H9 (cell line): Measurements from ENCODE around the gene TMEM266. TPM values are rescaled to one million over a fixed set of nuclear protein-coding genes. Genes with fewer than 3 reads are reported as not detected.

Experiments
- DNase-seq: peaks from one replicate; pipeline ENCODE4 v3.0.0-alpha.2; 2017
- H2AFZ ChIP-seq: one replicate; pipeline ENCODE4 v1.6.1; 2013; ENCODE audit warnings: mild to moderate bottlenecking, low read length, control low read depth, moderate library complexity
- H2AK5ac ChIP-seq: 2 replicates; pipeline ENCODE4 v1.6.1; 2013; ENCODE audit warnings: low read length, control low read depth, mixed read lengths; ENCODE audit not compliant: insufficient read length
- H2BK120ac ChIP-seq: one replicate; pipeline ENCODE4 v1.6.1; 2013; ENCODE audit warnings: low read depth, mild to moderate bottlenecking, low read length, control low read depth, inconsistent platforms; ENCODE audit not compliant: poor library complexity, severe bottlenecking
- H2BK12ac ChIP-seq: 2 replicates; pipeline ENCODE4 v1.6.1; 2013; ENCODE audit warnings: low read length, control low read depth, mixed read lengths, low read depth; ENCODE audit not compliant: insufficient read length
- H2BK15ac ChIP-seq: 2 replicates; pipeline ENCODE4 v1.6.1; 2013; ENCODE audit warnings: low read depth, low read length, control low read depth
- H2BK20ac ChIP-seq: one replicate; pipeline ENCODE4 v1.6.1; 2013; ENCODE audit warnings: low read depth, mild to moderate bottlenecking, low read length, control low read depth, inconsistent platforms; ENCODE audit not compliant: poor library complexity, severe bottlenecking
- H2BK5ac ChIP-seq: 2 replicates; pipeline ENCODE4 v1.6.1; 2013; ENCODE audit warnings: low read length, control low read depth, mixed read lengths; ENCODE audit not compliant: insufficient read length
- H3K14ac ChIP-seq: 2 replicates; pipeline ENCODE4 v1.6.1; 2013; ENCODE audit warnings: low read length, control low read depth; ENCODE audit not compliant: insufficient read depth
- H3K18ac ChIP-seq: 2 replicates; pipeline ENCODE4 v1.6.1; 2013; ENCODE audit warnings: low read depth, mild to moderate bottlenecking, mixed read lengths, low read length, control low read depth; ENCODE audit not compliant: insufficient read length
- H3K23ac ChIP-seq: 2 replicates; pipeline ENCODE4 v1.6.1; 2013; ENCODE audit warnings: low read length, control low read depth, mixed read lengths, low read depth; ENCODE audit not compliant: insufficient read length
- H3K23me2 ChIP-seq: 2 replicates; pipeline ENCODE4 v1.6.1; 2013; ENCODE audit warnings: low read depth, mild to moderate bottlenecking, mixed read lengths, low read length, control low read depth; ENCODE audit not compliant: insufficient read length, poor library complexity, severe bottlenecking
- H3K27ac ChIP-seq: 2 replicates; pipeline ENCODE4 v1.5.1; 2013; ENCODE audit warnings: low read length, control low read depth, mixed read lengths, low read depth; ENCODE audit not compliant: insufficient read length
- H3K27me3 ChIP-seq: 2 replicates; pipeline ENCODE4 v1.6.1; 2013; ENCODE audit warnings: low read length, control low read depth, inconsistent platforms; ENCODE audit not compliant: insufficient read depth
- H3K4ac ChIP-seq: 2 replicates; pipeline ENCODE4 v1.6.1; 2013; ENCODE audit warnings: low read depth, mild to moderate bottlenecking, control low read depth, inconsistent platforms, low read length, moderate library complexity
- H3K4me1 ChIP-seq: 2 replicates; pipeline ENCODE4 v1.6.1; 2013; ENCODE audit warnings: low read length, control low read depth, inconsistent platforms; ENCODE audit not compliant: insufficient read depth
- H3K4me2 ChIP-seq: 2 replicates; pipeline ENCODE4 v1.6.1; 2013; ENCODE audit warnings: low read length, control low read depth, mixed read lengths; ENCODE audit not compliant: insufficient read length, insufficient read depth
- H3K56ac ChIP-seq: 2 replicates; pipeline ENCODE4 v1.6.1; 2013; ENCODE audit warnings: low read depth, mild to moderate bottlenecking, mixed read lengths, low read length, control low read depth; ENCODE audit not compliant: insufficient read length
- H3K79me1 ChIP-seq: 2 replicates; pipeline ENCODE4 v1.6.1; 2013; ENCODE audit warnings: low read depth, mild to moderate bottlenecking, moderate library complexity, low read length, control low read depth, inconsistent platforms; ENCODE audit not compliant: insufficient read depth, poor library complexity, severe bottlenecking
- H3K79me2 ChIP-seq: 2 replicates; pipeline ENCODE4 v1.6.1; 2013; ENCODE audit warnings: low read length, control low read depth, inconsistent platforms; ENCODE audit not compliant: insufficient read depth
- H3K9ac ChIP-seq: 2 replicates; pipeline ENCODE4 v1.6.1; 2013; ENCODE audit warnings: low read length, control low read depth, mixed read lengths; ENCODE audit not compliant: insufficient read length; ENCODE audit errors: extremely low read depth
- H3K9me3 ChIP-seq: one replicate; pipeline ENCODE4 v1.6.1; 2013; ENCODE audit warnings: low read depth, low read length, inconsistent platforms; ENCODE audit not compliant: control insufficient read depth
- H3T11ph ChIP-seq: one replicate; pipeline ENCODE4 v1.6.1; 2013; ENCODE audit warnings: mild to moderate bottlenecking, low read length, control low read depth, inconsistent platforms
- H4K20me1 ChIP-seq: one replicate; pipeline ENCODE4 v1.6.1; 2013; ENCODE audit not compliant: control insufficient read depth, insufficient read length, insufficient read depth
- H4K5ac ChIP-seq: 2 replicates; pipeline ENCODE4 v1.6.1; 2013; ENCODE audit warnings: low read depth, mild to moderate bottlenecking, mixed read lengths, low read length, control low read depth; ENCODE audit not compliant: insufficient read length
- H4K8ac ChIP-seq: replicated peaks from 2 replicates; pipeline ENCODE4 v1.6.1; 2013; ENCODE audit warnings: low read length, control low read depth, mixed read lengths, low read depth; ENCODE audit not compliant: insufficient read length
- H4K91ac ChIP-seq: 2 replicates; pipeline ENCODE4 v1.6.1; 2013; ENCODE audit warnings: low read depth, mild to moderate bottlenecking, moderate library complexity, mixed read lengths, low read length, control low read depth; ENCODE audit not compliant: insufficient read length
- H3K27ac Mint-ChIP-seq, 3 experiments: 2 replicates in 2 of 3; 3 replicates in 1 of 3; pipeline ENCODE4 v1.8.0; 2020 to 2021; ENCODE audit warnings: mixed read lengths in 3 of 3, mild to moderate bottlenecking in 1 of 3, moderate library complexity in 1 of 3
- H3K27me3 Mint-ChIP-seq: 2 replicates; pipeline ENCODE4 v1.8.0; 2021; ENCODE audit warnings: low read depth, mild to moderate bottlenecking, moderate library complexity, mixed read lengths
- H3K36me3 Mint-ChIP-seq, 3 experiments: 2 replicates in 2 of 3; 3 replicates in 1 of 3; pipeline ENCODE4 v1.8.0; 2020 to 2021; ENCODE audit warnings: low read depth in 3 of 3, mixed read lengths in 3 of 3; ENCODE audit not compliant: insufficient read depth in 1 of 3
- H3K4me1 Mint-ChIP-seq, 2 experiments: 2 replicates each; pipeline ENCODE4 v1.8.0; 2020; ENCODE audit warnings: mixed read lengths in 2 of 2
- H3K4me3 Mint-ChIP-seq, 2 experiments: 2 replicates in 1 of 2; 3 replicates in 1 of 2; pipeline ENCODE4 v1.8.0; 2020 to 2021; ENCODE audit warnings: mild to moderate bottlenecking in 2 of 2, mixed read lengths in 2 of 2, moderate library complexity in 1 of 2
- H3K9me3 Mint-ChIP-seq, 2 experiments: 2 replicates in 1 of 2; 3 replicates in 1 of 2; pipeline ENCODE4 v1.8.0; 2020; ENCODE audit warnings: mild to moderate bottlenecking in 2 of 2, mixed read lengths in 2 of 2, moderate library complexity in 1 of 2
- CTCF ChIP-seq: fragments of 200-600 bp; sonication (generic); conservative IDR thresholded peaks from 3 replicates; pipeline ENCODE4 v1.8.0; 2021; ENCODE audit warnings: antibody characterized with exemption, mild to moderate bottlenecking
- WGBS: extraction: QIAGEN DNeasy Blood & Tissue Kit; methylation state at CpG from one replicate; pipeline ENCODE4 v1.1.7; 2013; ENCODE audit warnings: missing lambda C conversion rate, low lambda C conversion rate, mixed read lengths; ENCODE audit not compliant: insufficient read length; ENCODE audit errors: extremely low coverage; 5-methylcytosine and 5-hydroxymethylcytosine counted together
- total RNA-seq: library from RNA; stranded (reverse); gene quantifications from 2 replicates; pipeline ENCODE4 v1.2.1, GENCODE V29; 2021

Gene TMEM266
- total RNA-seq, 1 experiment from 2014 or later = 0.81 TPM

DNA sequence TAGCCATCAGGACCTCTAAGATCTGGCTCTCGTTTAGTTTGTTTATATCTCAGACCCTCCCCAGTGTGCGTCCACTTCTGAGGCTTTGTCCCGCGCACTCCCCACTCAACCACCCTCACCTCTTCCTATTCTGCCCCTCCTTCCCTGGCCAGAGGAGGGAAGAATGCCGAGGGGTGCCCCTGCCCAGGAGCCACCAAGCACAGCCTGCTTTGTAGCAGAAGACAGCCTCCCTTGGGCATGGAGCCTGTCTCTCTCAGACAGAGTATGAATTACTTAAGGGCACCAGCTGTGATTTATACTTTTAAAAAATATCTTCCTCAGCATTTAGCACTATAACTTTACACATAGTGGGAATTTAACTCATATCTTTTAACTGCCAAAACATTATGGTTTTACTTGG is 6.0 kb downstream of the TMEM266 start:
- H3K4ac ChIP-seq = no peak overlapping the region
- H2AFZ ChIP-seq = no peak overlapping the region
- Mint-ChIP-seq H3K27me3 (peaks cover 27% of the 10 kb centered on the region), H3K9me3 (no peaks in the 10 kb centered on the region; a peak in 1 of 5 replicates), H3K4me1 (peaks cover 24 to 25% of the 10 kb centered on the region in 2 experiments), H3K4me3 (peak overlapping the region in 1 of 2 experiments; percentile 41; a peak in 2 of 5 replicates), H3K36me3 (no peaks in the 10 kb centered on the region; a peak in 2 of 7 replicates), H3K27ac (peak overlapping the region in 1 of 3 experiments; percentile 16; a peak in 1 of 7 replicates)
- H2BK12ac ChIP-seq = no peak overlapping the region
- no peaks in the 10 kb centered on the region for H3K79me2 ChIP-seq
- TF ChIP-seq CTCF = no peak
- no peaks in the 10 kb centered on the region for H3K9me3 ChIP-seq
- H2AK5ac ChIP-seq = no peak overlapping the region
- no peaks in the 10 kb centered on the region for H3K4me1 ChIP-seq
- no peak overlapping the region for H3K56ac ChIP-seq
- H3K18ac ChIP-seq = no peak overlapping the region
- no peaks in the 10 kb centered on the region for H3K23me2 ChIP-seq
- H3K23ac ChIP-seq = no peak overlapping the region
- H4K5ac ChIP-seq = no peak overlapping the region
- H3K79me1 ChIP-seq = no peaks in the 10 kb centered on the region
- no peaks in the 10 kb centered on the region for H3K27me3 ChIP-seq
- no peak overlapping the region for H3K9ac ChIP-seq
- no peak overlapping the region for H3T11ph ChIP-seq
- H2BK120ac ChIP-seq = no peak overlapping the region
- no peak overlapping the region for H2BK5ac ChIP-seq
- no peak overlapping the region for H3K27ac ChIP-seq
- no peak overlapping the region for H3K14ac ChIP-seq
- H4K20me1 ChIP-seq = no peaks in the 10 kb centered on the region
- no peak overlapping the region for H4K91ac ChIP-seq
- H3K4me2 ChIP-seq = no peak overlapping the region
- no peak overlapping the region for H4K8ac ChIP-seq
- H2BK15ac ChIP-seq = no peak overlapping the region
- DNase-seq = no peak
- no peak overlapping the region for H2BK20ac ChIP-seq
- no CpG with 5 or more reads among the region's 5 CpGs for WGBS
